ENCODE results near the gene ATP2A1. TPM values are rescaled to one million over a fixed set of nuclear protein-coding genes. Genes with fewer than 3 reads are reported as not detected.

The ATP2A1 gene
- total RNA-seq, 1 donor from 2014 or later = 0.64 TPM

- no peak for DNase-seq (ENCODE audit: extremely low spot score, unreplicated experiment)
- no peak overlapping the region for H3K27ac Mint-ChIP-seq (ENCODE audit: unreplicated experiment)
- TF ChIP-seq, protein P1, sequence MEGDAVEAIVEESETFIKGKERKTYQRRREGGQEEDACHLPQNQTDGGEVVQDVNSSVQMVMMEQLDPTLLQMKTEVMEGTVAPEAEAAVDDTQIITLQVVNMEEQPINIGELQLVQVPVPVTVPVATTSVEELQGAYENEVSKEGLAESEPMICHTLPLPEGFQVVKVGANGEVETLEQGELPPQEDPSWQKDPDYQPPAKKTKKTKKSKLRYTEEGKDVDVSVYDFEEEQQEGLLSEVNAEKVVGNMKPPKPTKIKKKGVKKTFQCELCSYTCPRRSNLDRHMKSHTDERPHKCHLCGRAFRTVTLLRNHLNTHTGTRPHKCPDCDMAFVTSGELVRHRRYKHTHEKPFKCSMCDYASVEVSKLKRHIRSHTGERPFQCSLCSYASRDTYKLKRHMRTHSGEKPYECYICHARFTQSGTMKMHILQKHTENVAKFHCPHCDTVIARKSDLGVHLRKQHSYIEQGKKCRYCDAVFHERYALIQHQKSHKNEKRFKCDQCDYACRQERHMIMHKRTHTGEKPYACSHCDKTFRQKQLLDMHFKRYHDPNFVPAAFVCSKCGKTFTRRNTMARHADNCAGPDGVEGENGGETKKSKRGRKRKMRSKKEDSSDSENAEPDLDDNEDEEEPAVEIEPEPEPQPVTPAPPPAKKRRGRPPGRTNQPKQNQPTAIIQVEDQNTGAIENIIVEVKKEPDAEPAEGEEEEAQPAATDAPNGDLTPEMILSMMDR (IDR thresholded peaks at IDR 0.05) = no peak
- no peaks in the 10 kb centered on the region for H3K9me3 Mint-ChIP-seq (ENCODE audit: unreplicated experiment)
- H3K4me3 Mint-ChIP-seq (ENCODE audit: unreplicated experiment) = no peak overlapping the region
- no peaks in the 10 kb centered on the region for H3K27me3 Mint-ChIP-seq (ENCODE audit: unreplicated experiment)
- H3K4me1 Mint-ChIP-seq (ENCODE audit: unreplicated experiment) = peaks cover 14% of the 10 kb centered on the region
- H3K36me3 Mint-ChIP-seq (ENCODE audit: unreplicated experiment) = peaks cover 7% of the 10 kb centered on the region
These were observed 1.2 kb upstream of the ATP2A1 start for GRCh38 chr16:28876973-28877654.

DNA sequence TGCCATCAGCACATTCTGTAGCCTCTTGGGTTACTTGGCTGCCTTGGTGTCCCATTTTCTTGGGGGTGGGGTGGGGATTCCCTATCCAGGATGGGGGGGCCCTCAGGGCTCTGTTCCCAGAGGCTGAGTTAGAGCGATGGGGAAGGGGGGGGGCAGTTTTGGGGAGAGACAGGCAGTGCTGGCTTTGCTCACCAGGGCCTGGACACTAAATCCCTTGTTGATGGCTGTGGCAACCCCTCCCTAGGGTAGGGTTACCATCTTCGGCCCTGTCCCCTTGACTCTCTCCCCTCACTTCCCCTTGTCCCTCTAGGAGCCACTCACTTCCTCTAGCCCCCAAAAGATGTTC is 660 bp upstream of the ATP2A1 start:
- H3K27me3 Mint-ChIP-seq (ENCODE audit: unreplicated experiment) = no peaks in the 10 kb centered on the region
- H3K4me1 Mint-ChIP-seq (ENCODE audit: unreplicated experiment) = peaks cover 14% of the 10 kb centered on the region
- no peaks in the 10 kb centered on the region for H3K9me3 Mint-ChIP-seq (ENCODE audit: unreplicated experiment)
- TF ChIP-seq, protein P1 (IDR thresholded peaks at IDR 0.05) = no peak
- H3K4me3 Mint-ChIP-seq (ENCODE audit: unreplicated experiment) = no peak overlapping the region
- H3K27ac Mint-ChIP-seq (ENCODE audit: unreplicated experiment) = no peak overlapping the region
- DNase-seq (ENCODE audit: extremely low spot score, unreplicated experiment) = no peak
- peaks cover 7% of the 10 kb centered on the region for H3K36me3 Mint-ChIP-seq (ENCODE audit: unreplicated experiment)

- H3K4me3 Mint-ChIP-seq (ENCODE audit: unreplicated experiment) = peak overlapping the region; percentile 82
- H3K27me3 Mint-ChIP-seq (ENCODE audit: unreplicated experiment) = no peaks in the 10 kb centered on the region
- H3K36me3 Mint-ChIP-seq (ENCODE audit: unreplicated experiment) = peaks cover 1% of the 10 kb centered on the region
- H3K27ac Mint-ChIP-seq (ENCODE audit: unreplicated experiment) = peak overlapping the region; percentile 65
- no peak for DNase-seq (ENCODE audit: extremely low spot score, unreplicated experiment)
- TF ChIP-seq, protein P1 (IDR thresholded peaks at IDR 0.05) = no peak
- peaks cover 14% of the 10 kb centered on the region for H3K4me1 Mint-ChIP-seq (ENCODE audit: unreplicated experiment)
- no peaks in the 10 kb centered on the region for H3K9me3 Mint-ChIP-seq (ENCODE audit: unreplicated experiment)
These were observed 1.1 kb downstream of the ATP2A1 start for GRCh38 chr16:28879261-28879840.

DNA sequence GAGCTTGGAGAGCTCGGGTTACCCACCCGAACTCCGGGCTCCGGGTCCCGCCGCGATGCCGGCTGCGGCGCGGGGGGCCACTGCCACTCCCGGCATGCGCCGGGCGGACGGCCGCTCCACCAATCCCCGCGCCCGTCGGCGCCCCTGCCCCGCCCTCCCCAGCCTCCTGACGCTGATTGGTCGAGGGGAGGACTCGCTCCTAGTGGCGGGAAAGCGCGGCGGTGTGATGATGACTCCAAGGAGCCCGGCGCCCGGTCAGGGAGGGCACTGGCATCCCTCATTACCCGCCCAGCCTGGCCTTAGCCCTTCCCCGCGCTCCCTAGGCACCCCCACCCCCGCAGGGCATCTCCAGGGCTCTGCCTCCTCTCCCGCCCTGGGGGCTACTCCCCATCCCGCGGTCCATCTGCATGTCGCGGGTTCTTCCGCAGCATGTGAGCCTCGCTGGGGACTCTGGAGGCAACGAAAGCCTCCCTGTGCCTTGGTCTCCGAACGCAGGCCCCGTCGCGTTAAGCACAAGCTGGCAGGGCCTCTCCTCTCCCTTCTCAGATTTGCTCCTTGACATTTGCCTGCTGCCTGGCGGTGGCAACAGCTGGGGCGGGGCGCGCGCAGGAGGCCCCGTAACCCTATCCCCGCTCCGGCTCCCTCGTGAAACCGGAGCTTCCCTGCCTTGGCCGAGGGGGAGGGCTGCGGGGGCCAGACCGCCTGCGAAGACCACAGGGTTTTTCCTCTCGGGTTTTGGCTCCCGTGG is 1.7 kb downstream of the ATP2A1 start:
- no peaks in the 10 kb centered on the region for H3K9me3 Mint-ChIP-seq (ENCODE audit: unreplicated experiment)
- DNase-seq (ENCODE audit: extremely low spot score, unreplicated experiment) = peak; percentile 94
- no peaks in the 10 kb centered on the region for H3K27me3 Mint-ChIP-seq (ENCODE audit: unreplicated experiment)
- peak overlapping the region; percentile 82 for H3K4me3 Mint-ChIP-seq (ENCODE audit: unreplicated experiment)
- peaks cover 14% of the 10 kb centered on the region for H3K4me1 Mint-ChIP-seq (ENCODE audit: unreplicated experiment)
- H3K27ac Mint-ChIP-seq (ENCODE audit: unreplicated experiment) = peak overlapping the region; percentile 65
- no peaks in the 10 kb centered on the region for H3K36me3 Mint-ChIP-seq (ENCODE audit: unreplicated experiment)
- TF ChIP-seq, protein P1 (IDR thresholded peaks at IDR 0.05) = peak; percentile 14

DNA sequence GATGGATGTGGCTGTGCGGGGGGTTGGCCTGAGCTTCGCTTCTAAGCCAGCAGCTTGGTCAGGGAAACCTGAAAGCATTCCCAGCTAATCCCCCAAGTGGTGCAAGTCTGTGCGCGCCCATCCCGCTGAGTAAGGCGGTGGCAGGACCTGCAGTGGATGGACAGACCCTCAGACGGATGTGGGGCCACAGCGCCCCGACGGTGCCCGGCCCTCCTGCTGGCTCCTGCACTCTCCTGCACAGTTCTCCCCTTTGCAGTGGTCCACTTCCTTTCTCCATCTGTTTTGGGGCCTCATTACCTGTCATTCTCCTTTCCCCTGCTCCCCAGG is 2.3 kb downstream of the ATP2A1 start:
- Mint-ChIP-seq H3K9me3 (ENCODE audit: unreplicated experiment) (no peaks in the 10 kb centered on the region), H3K27ac (ENCODE audit: unreplicated experiment) (no peak overlapping the region), H3K4me3 (ENCODE audit: unreplicated experiment) (peak overlapping the region; percentile 69), H3K27me3 (ENCODE audit: unreplicated experiment) (no peaks in the 10 kb centered on the region), H3K4me1 (ENCODE audit: unreplicated experiment) (peaks cover 14% of the 10 kb centered on the region), H3K36me3 (ENCODE audit: unreplicated experiment) (no peaks in the 10 kb centered on the region)
- TF ChIP-seq, protein P1 (IDR thresholded peaks at IDR 0.05) = no peak
- DNase-seq (ENCODE audit: extremely low spot score, unreplicated experiment) = no peak

All from osteocyte (in vitro differentiated cells).